Measurements from ENCODE around the gene RNGTT.
A peak's percentile ranks its signal among the peaks of the same experiment; 100 is the strongest.
"Not testable (repeated sequence)": the region's sequence is repeated elsewhere in the genome, so short reads cannot be mapped to it uniquely, and the experiment has no call there.

Gene RNGTT

DNA sequence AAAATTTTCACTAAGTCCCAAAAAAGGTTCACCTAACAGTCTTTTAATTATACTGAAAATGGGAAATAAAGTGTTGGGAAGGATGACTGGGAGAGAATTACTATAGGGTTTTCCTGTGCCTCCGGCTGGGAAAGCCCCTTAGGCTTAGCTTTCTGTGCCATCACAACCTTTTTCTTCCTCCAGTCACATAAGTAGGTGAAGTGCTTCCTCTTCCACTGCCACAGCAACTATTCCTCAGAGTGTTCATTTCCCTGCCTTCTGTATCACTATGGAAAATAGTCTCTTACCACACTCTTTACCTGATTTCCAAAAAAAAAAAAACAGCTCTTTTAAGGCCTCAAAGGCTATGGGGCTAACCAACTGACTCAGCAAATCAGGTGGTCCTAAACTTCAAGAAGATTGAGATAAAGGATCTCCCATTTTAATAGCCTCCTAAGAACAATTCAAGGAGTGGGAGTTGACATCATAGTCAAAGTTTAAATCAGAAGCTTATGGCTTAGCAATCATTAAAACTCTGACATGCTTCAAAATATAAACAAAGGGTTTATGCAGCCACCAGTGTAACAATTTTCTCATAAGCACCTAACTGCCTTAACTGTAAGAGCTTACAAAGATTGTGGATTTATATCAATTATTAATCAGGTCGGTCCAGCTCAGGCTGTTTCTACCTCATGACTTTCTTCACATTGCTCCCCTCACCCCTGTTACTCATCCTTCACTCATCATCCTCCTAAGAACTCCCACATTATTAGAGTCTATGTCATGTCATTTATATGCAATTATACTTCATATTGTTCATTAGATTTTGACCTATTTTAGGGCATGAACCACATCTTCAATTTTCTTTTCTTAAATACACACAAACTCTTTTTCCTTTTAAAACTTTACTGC lies 95.3 kb downstream of the RNGTT start:
- peak; percentile 16 for DNase-seq (ENCODE audit: low read depth, low spot score)

DNA sequence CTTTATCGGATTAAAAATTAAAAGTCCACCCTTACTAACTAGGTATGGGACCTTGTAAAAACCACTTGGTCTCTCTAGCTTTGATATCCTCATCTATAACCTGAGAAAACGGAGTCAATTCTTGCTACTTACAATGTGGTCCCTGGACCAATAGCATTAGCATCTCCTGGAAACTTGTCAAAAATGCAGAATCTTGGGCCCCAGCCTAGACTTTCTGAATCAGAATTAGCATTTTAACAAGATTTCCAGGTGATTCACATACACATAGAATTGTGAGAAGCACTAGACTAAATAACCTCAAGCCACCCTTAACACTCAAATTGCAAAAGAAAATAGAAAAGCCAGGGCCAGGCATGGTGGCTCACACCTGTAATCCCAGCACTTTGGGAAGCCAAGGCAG lies 96.6 kb downstream of the RNGTT start:
- no peak for DNase-seq (ENCODE audit: low read depth, low spot score)

DNA sequence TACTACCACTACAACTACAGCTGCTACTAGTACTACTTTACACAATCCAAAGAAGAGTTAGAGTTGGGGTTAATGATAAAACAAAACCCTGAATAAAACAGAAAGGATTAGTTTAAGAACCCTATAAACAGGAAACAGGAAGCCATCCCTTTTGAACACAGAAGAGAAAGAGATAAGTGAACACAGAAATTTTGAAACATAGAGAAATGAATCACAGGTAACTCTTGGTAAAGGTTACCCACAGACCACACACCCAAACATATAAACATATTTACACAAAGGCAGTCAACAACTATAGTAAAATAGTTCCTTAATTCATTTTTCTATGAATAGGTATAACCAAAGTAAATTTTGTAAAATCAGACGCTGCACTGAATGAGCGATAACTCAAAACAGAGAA lies 98.1 kb downstream of the RNGTT start:
- no peak for DNase-seq (ENCODE audit: low read depth, low spot score)

DNA sequence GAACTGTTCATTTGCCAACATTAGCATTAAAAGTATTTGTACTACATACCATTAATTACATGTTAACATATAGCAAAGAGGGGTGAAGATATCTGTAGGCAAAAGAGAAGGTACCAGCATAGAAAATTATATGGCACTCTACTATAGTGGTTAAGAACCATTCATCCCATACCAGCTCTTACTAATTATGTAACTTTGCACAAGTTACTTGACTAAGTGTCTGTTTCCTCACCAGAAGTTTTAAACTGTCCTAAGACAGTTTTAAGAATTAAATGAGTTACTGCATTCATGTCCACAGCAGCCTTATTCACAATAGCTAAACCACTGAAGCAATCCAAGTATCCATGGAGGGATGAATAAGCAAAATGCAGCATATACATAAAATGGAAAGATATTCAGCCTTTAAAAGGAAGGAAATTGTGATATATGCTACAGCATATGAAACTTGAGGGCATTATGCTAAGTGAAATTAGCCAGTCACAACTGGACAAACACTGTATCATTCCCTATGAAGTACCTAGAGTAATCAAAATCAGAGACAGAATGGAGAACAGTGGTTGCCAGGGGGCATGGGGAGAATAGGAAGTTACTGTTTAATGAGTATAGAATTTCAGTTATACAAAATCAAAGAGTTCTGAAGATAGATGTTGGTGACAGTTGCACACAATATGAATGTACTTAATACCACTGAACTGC lies 98.9 kb downstream of the RNGTT start:
- no peak for DNase-seq (ENCODE audit: low read depth, low spot score)

DNA sequence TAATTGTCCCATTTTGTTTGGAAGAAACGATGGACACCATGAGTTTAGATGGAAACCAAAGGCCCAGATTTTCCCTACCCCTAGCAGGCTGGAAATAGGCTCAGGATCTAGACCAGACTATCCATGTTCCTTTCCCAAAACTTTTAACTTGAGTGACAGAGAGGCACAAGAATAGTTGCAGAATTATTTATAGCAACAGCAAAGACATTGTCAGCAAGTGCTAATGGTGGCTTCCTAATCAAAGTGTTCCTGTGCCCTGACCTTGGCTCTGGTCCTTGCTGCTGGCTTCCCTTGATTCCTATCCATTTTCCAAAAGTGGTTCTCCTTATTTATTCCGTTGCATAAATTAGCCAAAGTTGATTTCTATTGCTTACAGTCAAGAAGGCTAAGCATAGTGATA lies 103.1 kb downstream of the RNGTT start:
- DNase-seq (ENCODE audit: low read depth, low spot score) = no peak

DNA sequence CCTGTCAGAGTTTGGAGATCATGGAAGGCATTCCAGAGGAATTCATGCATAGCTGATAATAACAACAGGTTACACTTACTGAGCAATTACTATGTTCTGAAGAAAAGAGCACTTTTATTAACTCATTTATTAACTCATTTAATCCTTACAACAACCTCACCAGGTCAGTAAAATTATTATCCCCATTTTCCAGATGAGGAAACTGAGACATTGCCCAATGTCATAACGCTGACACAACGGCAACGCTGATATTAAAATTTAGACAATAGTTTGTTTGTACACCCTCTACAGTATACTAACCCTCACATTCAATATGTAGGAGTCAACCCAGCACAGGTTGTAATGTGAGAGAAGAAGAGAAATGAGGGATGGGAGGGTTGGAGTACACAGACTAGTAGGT lies 105.0 kb downstream of the RNGTT start:
- no peak for DNase-seq (ENCODE audit: low read depth, low spot score)

DNA sequence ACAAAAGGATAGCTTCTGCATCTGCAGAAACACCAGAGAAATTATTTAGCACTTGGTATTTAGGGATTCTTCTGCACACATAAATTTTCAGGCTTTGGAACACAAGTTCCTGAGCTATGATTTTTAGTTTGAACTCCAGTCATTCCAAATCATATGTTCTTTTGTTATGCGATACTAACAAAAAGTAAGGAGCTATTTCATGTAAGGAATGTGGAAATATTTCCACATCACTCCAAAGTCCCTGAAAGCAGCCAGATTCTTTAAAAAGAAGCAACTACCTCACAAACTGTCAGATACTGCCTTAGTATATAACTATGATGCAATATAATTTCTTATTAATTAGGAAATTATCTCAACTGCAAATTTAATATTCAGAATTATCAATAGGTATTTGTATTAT lies 106.9 kb downstream of the RNGTT start:
- no peak for DNase-seq (ENCODE audit: low read depth, low spot score)

DNA sequence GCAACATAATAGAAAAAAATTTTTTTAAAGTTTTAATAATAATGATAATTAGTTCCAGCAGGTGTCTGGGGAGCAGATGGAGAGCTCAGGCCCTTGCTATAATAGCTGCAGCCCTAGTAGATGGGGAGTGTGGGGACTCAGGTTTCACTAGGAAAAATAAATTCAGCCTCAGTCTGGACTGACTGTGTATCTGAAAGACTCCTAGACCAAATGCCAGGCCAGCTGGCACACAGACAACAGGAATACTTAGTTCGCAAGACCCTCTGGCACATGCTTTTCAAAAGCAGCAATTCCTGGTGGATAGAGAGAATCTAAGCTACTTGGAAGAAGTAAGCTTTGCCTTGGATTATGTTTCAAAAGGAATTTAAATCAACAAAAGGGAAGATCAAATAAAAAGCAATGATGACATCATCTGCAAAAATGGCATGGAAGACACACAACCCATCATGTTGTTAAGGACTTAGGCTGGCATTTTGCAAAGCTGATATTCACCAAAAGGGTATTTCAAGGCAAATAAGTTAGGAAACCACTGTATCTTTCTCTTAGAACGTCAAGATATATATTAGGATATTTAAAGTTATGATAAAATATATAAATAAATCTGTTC lies 107.8 kb downstream of the RNGTT start:
- DNase-seq (ENCODE audit: low read depth, low spot score) = no peak

DNA sequence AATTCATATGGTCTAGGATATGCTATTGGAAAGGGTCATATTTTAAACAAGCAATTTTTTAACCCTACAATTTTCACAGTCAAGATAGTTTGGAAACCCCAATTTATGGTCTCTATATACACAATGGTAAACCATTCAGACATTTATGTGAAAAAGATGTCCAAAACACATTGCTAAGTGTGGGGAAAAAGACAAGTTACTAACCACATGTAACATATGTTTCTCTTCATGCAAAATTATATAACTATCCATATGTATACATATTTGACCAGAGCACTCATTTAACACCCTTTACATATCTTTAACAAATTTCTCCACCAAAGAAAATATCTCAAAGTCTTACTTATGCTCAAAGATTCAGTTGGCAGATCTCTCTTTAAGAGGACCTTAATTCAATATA lies 110.6 kb downstream of the RNGTT start:
- DNase-seq (ENCODE audit: low read depth, low spot score) = no peak

DNA sequence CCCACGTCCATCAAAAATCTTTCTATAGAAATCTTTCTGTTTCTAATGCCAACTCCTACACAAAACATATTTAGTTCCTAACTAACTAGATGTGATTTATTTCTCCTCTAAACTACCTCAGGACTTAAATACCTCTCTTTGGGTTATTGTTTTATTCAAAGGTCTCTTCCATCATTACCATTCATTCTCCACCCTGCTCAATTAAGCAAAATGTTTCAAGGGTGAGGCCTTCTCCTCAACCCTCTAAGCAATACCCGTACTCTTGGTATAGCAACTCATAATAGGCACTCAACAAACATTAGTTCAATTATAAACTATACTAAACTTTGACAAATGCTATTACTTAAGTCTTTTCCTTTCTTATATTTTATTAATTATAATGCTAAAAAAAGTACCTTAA lies 111.4 kb downstream of the RNGTT start:
- DNase-seq (ENCODE audit: low read depth, low spot score) = no peak

DNA sequence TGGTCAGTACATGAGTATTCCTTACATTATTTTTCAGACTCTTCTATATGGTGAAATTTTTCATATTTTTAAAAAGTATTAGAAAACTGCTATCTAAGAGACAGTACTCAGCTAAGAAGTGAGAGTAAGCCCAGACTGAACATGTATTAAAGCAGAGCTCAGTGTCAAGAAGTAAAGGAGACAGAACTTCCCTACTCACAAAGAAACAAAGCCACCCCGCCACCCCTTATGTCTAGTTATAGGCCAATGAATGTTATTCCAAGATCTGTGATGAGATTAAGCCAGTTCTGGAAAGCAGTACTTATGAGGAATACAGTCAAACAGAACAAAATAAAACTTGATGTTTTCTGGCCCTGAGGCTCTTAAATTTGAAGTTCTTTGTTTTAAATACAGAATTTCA lies 114.5 kb downstream of the RNGTT start:
- DNase-seq (ENCODE audit: low read depth, low spot score) = no peak

DNA sequence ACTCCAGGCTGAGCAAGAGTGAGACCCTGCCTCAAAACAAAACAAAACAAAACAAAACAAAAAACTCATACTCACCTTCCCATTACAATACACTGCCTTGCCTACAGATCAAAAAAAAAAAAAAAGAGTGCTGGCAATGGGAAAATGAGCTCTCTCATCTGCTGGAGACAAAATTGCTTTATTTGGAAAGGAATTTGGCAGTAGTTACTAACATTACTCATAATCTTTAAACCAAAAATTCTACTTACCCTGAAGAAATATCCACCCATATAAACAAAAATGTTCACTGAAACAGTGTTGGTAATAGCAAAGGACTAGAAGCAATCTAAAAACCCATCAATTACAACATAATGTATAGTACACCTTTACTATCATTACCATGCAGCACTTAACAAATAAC lies 120.4 kb downstream of the RNGTT start:
- DNase-seq (ENCODE audit: low read depth, low spot score) = no peak

DNA sequence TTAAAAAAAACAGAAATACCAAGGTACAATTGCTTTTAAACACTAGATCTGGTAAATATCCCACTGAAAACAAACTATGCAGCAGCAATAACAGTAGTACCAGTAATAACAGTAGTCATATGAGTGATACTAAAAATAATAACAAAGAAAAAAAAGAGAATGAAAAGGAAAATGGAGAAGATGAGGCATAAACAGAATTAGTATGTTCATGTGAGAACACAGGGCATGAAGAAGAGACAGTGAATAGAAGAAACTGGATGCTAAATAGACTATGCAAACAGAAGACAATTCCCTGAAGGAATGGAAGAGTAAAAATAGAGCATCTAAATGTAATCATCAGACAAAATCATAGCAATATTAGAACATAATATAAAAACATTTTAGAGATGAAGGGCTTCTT lies 121.1 kb downstream of the RNGTT start:
- no peak for DNase-seq (ENCODE audit: low read depth, low spot score)

DNA sequence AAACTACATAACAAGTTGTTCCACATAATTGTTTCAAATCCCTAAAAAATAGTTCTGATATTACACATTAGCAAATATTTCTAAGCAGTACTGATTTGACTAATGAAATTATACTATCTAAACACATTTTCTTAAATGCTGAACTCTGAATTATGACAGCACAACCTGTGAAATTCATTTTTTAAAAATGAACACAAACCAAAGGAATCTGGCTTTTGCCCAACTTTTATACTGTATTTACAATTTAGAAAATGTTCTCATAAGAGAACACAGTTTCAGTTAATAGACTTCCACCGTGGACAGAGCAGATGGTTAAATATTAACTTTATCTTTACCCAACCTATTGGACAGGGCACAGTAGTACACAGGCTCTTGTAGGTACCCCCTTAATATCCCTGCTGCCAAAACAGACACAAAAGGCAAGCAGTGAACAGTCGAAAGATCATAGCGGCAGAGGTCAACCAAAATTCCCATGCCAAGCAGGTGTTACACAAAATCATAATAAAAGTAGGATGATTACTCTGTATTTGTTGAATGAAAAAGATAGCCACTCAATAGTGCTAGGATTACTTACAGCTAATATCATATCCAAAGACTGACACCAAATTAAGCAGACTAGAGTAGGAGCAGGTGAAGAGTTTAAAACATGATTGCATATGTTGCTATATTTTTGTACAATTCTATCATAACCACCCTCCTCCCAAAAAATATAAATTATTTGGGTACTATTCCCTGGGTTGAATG lies 122.5 kb downstream of the RNGTT start:
- DNase-seq (ENCODE audit: low read depth, low spot score) = no peak

DNA sequence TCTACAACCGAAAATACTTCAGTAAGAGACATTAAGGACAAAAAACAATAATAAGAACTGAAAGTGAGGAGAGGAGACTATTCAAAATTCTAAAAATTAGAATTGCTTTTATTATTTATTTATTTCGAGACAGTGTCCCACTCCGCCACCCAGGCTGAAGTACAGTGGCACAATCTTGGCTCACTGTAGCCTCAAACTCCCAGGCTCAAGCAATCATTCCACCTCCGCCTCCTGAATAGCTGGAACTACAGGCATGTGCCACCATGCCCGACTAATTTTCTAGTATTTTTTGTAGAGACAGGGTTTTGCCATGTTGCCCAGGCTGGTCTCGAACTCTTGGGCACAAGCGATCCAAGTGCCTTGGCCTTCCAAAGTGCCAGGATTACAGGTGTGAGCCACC lies 123.1 kb downstream of the RNGTT start:
- no peak for DNase-seq (ENCODE audit: low read depth, low spot score)

DNA sequence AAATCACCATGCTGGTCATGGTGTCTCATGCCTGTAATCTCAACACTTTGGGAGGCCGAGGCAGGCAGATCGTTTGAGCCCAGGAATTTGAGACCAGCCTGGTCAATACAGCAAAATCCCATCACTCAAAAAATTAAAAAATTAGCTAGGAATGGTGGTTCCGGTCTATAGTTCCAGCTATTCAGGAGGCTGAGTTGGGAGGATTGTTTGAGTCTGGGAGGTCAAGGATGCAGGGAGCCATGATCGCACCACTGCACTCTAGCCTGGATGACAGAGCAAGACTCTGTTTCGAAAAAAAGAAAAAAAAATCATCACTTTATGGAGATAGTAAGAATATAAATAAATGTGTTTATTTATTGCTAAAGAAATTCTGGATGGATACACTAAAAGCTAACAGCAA lies 124.1 kb downstream of the RNGTT start:
- DNase-seq (ENCODE audit: low read depth, low spot score) = no peak

DNA sequence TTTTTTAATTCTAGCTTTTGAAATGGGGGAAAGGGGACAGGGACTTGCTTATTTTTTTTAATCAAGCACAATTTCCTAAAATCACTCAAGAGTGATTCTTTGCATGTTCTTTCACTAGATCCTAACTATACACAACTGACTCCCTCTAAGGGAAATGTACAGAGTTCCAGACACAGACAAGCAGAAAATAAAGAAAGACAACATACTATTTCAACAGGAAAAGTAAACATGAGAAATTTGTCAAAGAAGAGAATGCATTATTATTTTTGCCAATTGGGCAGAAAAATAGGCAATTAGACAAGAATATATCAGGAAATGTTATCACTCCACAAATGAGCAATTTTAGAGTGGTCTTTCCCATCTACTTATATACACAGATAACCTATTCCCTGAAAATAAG lies 128.2 kb downstream of the RNGTT start:
- DNase-seq (ENCODE audit: low read depth, low spot score) = no peak

DNA sequence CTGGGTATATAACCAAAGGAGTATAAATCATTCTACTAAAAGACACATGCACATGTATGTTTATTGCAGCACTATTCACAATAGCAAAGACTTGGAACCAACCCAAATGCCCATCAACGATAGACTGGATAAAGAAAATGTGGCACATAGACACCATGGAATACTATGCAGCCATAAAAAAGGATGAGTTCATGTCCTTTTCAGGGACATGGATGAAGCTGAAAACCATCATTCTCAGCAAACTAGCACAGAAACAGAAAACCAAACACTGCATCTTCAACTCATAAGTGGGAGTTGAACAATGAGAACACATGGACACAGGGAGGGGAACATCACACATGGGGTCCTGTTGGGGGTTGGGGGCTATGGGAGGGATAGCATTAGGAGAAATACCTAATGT lies 130.3 kb downstream of the RNGTT start:
- DNase-seq (ENCODE audit: low read depth, low spot score) = not testable (repeated sequence)

DNA sequence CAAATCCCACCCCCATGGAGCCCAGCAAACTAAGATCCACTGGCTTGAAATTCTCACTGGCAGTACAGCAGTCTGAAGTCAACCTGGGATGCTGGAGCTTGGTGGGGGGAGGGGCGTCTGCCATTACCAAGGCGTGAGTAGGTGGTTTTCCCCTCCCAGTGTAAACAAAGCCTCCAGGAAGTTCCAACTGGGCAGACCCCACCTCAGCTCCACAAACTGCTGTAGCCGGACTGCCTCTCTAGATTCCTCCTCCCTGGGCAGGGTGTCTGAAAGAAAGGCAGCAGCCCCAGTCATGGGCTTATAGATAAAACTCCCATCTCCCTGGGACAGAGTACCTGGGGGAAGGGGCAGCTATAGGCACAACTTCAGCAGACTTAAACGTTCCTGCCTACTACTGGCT lies 135.8 kb downstream of the RNGTT start:
- DNase-seq (ENCODE audit: low read depth, low spot score) = peak; percentile 87

DNA sequence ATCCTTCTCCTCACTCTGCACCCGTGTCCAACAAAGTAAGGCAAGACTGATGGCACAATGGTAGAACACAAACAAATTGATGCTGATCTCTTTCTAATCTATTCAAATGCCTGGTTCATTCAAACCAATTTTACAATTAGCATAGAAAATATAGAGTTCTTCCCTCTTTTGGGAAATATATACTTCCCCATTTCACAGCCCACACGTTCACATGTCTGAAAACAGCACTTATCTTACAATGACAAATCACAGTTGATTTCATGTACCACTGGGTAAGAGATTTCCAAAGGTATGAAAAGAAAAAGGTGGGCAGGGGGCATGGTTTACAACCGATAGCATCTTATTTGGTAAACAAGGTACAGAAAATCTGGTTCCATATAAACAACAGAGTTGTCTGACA lies 137.6 kb downstream of the RNGTT start:
- DNase-seq (ENCODE audit: low read depth, low spot score) = no peak

DNA sequence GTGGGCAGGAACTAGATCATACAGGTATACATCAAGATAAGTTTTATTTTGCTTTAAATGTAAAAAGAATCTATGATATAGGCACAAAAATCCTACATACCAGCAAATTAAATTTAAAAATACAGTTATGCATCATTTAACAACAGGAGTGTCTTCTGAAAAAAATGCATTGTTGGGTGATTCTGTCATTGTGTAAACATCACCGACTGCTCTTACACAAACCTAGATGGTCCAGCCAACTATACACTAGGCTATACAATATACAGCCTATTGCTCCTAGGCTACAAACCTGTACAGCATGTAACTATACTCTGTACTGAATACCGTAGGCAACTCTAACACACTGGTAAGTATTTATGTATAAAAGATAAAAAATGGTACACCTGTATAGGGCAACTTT lies 139.4 kb downstream of the RNGTT start:
- DNase-seq (ENCODE audit: low read depth, low spot score) = no peak

DNA sequence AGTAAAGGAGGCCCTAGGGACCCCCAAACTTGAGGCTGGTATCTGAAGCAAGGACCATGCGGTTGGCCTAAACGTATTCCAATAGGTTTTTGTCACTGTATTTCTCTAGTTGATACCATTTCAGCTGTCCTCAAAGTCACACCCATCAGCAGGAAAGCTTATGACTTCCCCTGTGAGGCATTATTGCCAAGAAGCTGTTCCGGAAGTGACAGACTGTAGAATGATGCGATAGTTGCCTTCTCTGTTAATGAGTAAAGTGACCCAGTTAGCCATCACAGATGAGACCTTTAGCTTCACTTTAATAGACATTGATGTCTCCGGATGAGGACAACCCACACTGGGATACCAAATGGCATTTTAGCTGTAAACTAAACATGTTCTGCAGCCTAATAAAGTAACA lies 147.9 kb downstream of the RNGTT start:
- DNase-seq (ENCODE audit: low read depth, low spot score) = no peak

All from ELF-1 (cell line).